M059J (cell line): Measurements from ENCODE around the gene ENDOU. TPM values are rescaled to one million over a fixed set of nuclear protein-coding genes. Genes with fewer than 3 reads are reported as not detected.
A peak's percentile ranks its signal among the peaks of the same experiment; 100 is the strongest.

Source experiments
- DNase-seq: peaks from one replicate; pipeline ENCODE4 v3.0.0-alpha.2; 2012; ENCODE audit warnings: low read depth
- total RNA-seq: library from RNA; depleted of rRNA; stranded (reverse); fragments of >200 nt; shearing (Covaris generic); gene quantifications from 2 replicates; pipeline ENCODE4 v1.2.3, GENCODE V29; 2014

ENDOU gene
- total RNA-seq, 1 experiment from 2014 or later: not detected

GRCh38 chr12:47757840-47758583 lies 32.7 kb upstream of the ENDOU start:
- no peak for DNase-seq

GRCh38 chr12:47757364-47757839 lies 32.1 kb upstream of the ENDOU start:
- DNase-seq: no peak

GRCh38 chr12:47755655-47756562 lies 30.6 kb upstream of the ENDOU start:
- no peak for DNase-seq

- DNase-seq: no peak
Measured at GRCh38 chr12:47754881-47755280, 29.6 kb upstream of the ENDOU start.

DNA sequence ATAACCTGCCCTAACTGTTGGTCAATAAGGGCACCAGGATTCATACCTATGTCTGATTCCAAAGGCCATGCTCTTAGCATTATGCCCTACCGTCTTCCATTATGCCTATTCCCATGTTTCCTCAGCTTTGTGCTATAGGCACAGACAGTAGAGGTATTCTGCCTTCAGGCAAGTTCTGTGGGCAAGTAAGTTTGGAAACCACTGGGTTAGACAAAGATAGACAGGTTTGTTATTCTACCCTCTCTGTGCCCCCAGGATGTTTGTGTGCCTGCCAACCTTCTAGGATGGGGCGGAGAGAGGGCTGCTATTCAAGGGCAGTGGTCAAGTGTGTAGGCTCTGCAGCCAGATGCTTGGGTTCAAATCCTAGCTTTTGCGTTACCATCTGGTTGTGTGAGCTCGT lies 28.8 kb upstream of the ENDOU start:
- DNase-seq: peak; percentile 92

DNA sequence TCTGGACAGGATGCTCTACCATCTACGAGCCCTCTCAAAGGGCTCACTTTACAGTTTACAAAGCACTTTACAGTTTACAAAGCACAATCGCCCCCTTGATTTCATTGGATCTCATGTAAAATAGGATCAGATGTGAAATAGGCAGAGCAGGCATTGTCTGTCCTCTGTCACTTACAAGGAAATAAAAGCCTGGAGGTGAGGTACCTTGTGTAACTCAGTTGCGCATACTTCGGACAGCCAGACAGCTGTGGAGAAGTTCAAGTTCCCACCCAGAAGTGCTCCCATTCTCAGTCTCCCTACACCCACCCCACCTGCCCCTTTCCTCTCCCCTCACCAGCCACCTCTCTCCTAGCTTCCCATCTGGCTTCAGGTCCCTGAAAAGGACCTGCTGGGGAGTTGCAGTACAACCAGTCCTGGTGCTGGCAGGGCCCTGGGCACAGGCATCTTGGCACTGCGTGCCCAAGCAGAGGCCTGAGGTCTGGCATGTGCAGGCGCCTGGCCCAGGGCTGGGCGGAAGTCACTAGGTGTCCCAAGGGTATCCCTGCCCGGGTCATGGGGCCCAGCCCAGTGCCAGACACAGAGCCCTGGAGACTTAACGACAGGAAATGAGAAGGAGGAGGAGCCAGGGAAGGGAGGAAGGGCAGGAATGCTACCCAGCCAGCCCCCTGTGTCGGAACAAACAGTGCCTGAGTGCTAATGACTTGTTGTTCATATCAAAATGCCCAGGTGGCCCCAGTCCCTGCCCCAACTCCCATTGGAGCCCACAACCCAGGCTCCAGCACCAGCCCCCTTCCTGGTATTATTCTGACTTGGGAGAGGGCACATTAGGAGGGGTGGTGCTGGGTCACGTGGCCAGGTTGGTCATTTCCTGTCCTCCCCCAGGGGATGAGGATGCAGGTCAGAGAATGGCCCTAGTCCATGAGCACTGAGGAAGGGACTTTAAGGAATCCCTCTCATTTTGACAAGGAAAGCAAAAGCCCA lies 28.0 kb upstream of the ENDOU start:
- DNase-seq: peak; percentile 82

DNA sequence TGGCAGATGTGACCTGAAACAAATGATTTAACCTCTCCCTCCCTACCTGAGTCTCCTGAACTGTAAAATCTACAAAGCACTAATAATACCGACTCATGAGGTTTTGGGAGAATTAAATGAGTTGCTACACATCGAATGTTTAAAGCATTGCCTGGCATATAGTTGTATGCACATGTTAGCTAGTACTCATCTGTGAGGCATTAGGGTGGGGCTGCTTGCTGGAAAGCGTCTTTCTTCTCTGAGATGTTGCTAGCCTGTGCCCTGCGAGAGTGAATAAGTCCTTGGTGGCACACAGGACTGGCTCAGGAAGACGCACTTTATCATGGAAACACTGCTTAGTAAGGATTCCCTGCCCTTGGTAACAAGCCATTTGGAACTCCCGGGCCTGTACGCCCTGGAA lies 27.3 kb upstream of the ENDOU start:
- no peak for DNase-seq

- no peak for DNase-seq
Measured at GRCh38 chr12:47752121-47752520, 26.8 kb upstream of the ENDOU start.

DNA sequence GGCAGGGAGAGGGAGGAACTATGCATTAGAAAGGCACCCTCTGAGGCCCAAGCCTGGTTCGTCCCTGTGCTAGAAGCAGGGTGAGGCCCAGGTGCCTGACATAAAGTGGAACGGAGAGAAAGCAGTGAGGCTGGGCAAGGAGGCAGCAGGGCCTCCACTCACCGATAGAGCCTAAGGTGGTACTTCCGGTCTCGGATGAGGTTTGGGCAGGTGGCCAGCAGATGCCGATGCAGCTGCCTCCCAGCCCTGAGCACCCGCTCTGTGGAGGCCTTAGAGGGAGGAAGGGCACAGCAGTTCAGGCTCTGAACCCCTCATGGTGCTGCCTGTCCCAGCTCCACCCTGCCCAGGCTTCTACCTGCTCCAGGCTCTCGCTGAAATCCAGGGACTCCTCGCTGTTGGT lies 26.3 kb upstream of the ENDOU start:
- DNase-seq: no peak

GRCh38 chr12:47750916-47751470 lies 25.7 kb upstream of the ENDOU start:
- no peak for DNase-seq

DNA sequence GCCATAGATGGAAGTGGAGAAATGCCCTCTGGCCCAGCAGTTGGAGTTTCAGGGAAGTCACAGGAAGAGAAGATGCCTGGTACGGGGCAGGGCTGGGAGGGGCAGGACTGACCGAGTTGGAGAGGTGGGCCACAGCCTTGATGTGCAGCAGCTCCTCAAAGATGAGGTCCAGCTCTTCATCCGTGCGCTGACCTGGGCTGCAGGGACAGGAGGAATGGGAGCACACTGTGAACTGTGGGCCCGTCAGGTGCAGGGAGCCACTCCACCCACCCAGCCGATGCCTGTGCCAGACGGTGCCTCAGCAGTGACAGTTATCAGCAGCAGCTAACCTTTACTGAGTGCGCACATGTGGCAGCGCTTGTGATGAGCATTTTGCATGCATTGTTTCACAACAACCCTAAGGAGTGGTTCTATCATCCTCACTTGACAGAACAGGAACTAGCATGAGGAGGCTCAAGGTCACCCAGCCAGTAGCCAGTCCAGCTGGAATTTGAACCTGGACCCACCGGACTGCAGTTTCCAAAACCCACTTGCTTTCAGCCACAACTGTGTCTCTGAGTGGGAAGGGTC lies 25.0 kb upstream of the ENDOU start:
- DNase-seq: no peak

DNA sequence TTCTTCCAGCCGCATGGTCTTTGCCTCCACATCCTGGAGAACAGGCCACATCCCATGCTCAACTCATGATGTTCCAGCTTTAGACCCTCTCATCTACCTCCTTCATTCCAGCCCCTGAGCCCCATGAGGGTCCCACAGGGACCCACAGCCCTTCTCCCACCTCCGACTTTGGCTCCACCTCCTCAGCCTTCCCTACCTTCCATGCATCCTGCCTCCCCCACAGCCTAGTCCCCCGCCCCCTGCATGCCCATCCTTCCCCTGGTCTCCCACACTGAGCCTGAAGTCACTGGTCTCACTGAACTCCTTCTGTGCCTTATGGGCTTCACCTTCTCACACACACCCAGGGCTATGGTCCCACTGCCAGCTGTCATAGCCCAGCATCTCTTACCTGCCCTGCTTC lies 23.6 kb upstream of the ENDOU start:
- DNase-seq: no peak

- no peak for DNase-seq
Measured at GRCh38 chr12:47748507-47748828, 23.2 kb upstream of the ENDOU start.

GRCh38 chr12:47747596-47748506 lies 22.6 kb upstream of the ENDOU start:
- DNase-seq: no peak

- DNase-seq: no peak
Measured at GRCh38 chr12:47747126-47747525, 21.8 kb upstream of the ENDOU start.

DNA sequence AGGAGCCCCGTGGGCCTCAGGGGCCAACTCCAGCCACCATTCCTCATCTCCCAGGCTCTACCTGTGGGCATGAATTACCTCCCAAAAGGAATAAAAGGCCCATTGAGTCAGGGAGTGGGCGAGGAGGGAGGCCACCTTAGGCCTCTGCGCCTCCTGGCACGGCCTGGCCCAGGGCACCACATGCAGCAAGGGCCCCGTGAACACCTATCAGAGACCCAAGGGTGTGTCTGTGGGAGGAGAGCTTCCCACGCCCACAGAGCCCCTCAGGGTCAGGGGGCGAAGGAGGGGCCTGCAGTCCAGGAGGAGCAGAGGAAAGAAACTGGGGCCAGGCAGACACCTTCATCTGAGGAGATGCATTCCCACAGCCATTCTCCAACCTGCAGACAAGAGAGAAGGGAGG lies 21.2 kb upstream of the ENDOU start:
- DNase-seq: no peak

- DNase-seq: no peak
Measured at GRCh38 chr12:47746073-47746472, 20.8 kb upstream of the ENDOU start.

GRCh38 chr12:47745485-47746041 lies 20.3 kb upstream of the ENDOU start:
- DNase-seq: no peak

- no peak for DNase-seq
Measured at GRCh38 chr12:47744778-47745436, 19.6 kb upstream of the ENDOU start.
